Astrocyte of the cerebellum (primary cell): Measurements from ENCODE around the gene COL17A1.

ENCODE experiments used
- DNase-seq: peaks from one replicate; pipeline ENCODE4 v3.0.0-alpha.2; 2011; ENCODE audit warnings: low read depth
- H3K4me3 ChIP-seq: 2 replicates; pipeline ENCODE4 v1.5.1; 2011; ENCODE audit warnings: mild to moderate bottlenecking, low read depth, low read length, moderate library complexity
- CTCF ChIP-seq: IDR thresholded peaks from 2 replicates; pipeline ENCODE4 v1.5.1; 2012; ENCODE audit warnings: low read length, low read depth, moderate library complexity, mild to moderate bottlenecking; ENCODE audit errors: missing control alignments
- in situ Hi-C: cut with HindIII; loops from 2 replicates; pipeline ENCODE4 v1.10.0; 2017; ENCODE audit warnings: low sequenced_read_pairs

COL17A1 gene

GRCh38 chr10:104121485-104122224 is 36.0 kb upstream of the COL17A1 start, which contains the start of gene SFR1:
Gene SFR1, plus strand, starts transcription at chr10:104122171. Its CDS starts 13 bp downstream, at chr10:104122184.
- in situ Hi-C loops: no loop called here
- peak within 1 kb of the TSS; percentile 80 for H3K4me3 ChIP-seq
- peak; percentile 94 for DNase-seq
- TF ChIP-seq CTCF: peak; percentile 41

DNA sequence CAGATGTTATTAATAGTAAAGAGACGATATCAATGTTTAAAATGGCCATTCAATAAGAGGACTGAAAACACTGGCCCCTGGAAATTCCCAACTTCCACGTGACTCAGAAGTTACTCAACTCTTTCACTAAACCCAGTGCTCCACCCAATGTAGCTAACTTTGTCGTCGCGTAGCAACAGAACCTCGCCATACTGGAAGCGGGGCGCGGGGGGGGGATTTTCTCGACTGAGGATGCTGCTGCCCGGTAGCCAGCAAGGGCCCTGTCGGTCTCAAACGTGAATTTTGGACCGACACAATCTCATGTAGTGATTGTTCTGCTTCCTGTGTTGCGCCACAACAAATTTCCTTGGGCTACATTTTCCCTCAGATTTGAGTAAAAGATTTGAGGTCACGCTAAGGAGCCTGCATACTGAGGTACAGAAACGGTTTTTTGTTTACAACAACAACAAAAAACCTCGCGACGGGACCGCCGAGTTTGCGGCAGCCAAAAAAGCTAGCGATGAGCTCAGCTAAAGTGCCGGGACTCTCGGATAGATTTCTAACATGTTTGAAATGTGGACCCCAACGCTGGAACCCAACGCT is 35.3 kb upstream of the COL17A1 start:
- no peak for TF ChIP-seq CTCF
- in situ Hi-C loops: no loop called here
- DNase-seq: peak; percentile 89
- H3K4me3 ChIP-seq: peak overlapping the region; percentile 80

GRCh38 chr10:104120512-104120902 is 34.8 kb upstream of the COL17A1 start:
- no peak for DNase-seq
- peak overlapping the region; percentile 80 for H3K4me3 ChIP-seq
- no peak for TF ChIP-seq CTCF
- in situ Hi-C loops: no loop called here

GRCh38 chr10:104119996-104120395 is 34.3 kb upstream of the COL17A1 start:
- no peak overlapping the region for H3K4me3 ChIP-seq
- TF ChIP-seq CTCF: no peak
- in situ Hi-C loops: no loop called here
- DNase-seq: no peak

- no peak overlapping the region for H3K4me3 ChIP-seq
- in situ Hi-C loops: no loop called here
- no peak for TF ChIP-seq CTCF
- no peak for DNase-seq
Observed at GRCh38 chr10:104117839-104118323, 32.2 kb upstream of the COL17A1 start.

DNA sequence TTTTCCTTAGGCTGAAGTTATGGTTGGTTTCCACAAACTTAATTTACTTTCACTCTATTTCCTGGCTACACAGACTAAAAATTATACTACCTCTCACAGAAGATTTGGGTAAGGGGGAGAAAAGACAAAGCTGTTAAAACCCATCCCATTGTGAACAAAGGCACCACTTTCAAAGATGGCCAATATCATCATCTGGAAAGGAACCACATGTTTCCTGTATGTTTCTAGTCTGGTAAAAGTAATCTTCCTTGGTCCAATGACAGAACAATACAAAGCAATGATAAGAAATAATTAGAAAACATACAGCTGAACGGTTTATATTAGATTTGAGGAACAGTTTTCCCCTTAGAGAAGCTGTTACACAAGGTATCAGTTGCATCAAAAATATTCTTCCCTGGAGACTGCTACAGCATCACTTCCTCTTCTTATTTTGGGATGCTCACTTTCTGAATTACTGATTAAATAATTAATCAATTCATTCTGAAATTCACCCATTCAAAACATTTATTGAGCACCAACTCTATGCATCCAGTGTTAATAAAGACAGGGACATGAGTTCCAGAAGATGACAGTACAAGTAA is 27.8 kb upstream of the COL17A1 start:
- TF ChIP-seq CTCF: no peak
- no peak for DNase-seq
- H3K4me3 ChIP-seq: no peak overlapping the region
- in situ Hi-C loops: no loop called here
